ENCODE measurements around the gene TPX2.

DNA sequence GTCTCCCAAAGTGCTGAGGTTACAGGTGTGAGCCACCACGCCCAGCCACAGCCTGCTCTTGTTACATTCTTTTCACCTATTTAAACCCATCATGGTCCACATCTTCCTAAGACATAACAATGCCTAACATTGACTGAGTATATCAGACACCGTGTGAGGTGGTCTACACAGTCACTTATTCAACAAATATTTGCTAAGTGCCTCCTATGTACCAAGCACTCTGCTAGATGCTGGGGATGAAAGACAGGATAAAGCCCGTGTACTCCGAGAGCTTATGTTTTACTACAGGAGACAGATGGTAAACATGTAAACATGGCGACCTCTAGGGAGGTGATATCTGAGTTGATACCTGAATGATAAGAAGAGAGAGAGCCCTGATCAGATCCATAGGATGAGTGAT lies 29.2 kb upstream of the TPX2 start:
- no peak for TF ChIP-seq CTCF (IDR thresholded peaks at IDR 0.05)
- TF ChIP-seq EZH2 (IDR thresholded peaks at IDR 0.05), result no peak
- no peak for TF ChIP-seq EZH2phosphoT487 (IDR thresholded peaks at IDR 0.05)
